ENCODE measurements around the gene PCSK2.

PCSK2 gene

GRCh38 chr20:17453592-17453991 lies 226.8 kb downstream of the PCSK2 start:
- DNase-seq, result no peak

- no peak for DNase-seq
Measured at GRCh38 chr20:17456279-17456678, 229.4 kb downstream of the PCSK2 start.

GRCh38 chr20:17457079-17457478 lies 230.2 kb downstream of the PCSK2 start:
- no peak for DNase-seq

GRCh38 chr20:17457588-17458190 lies 230.8 kb downstream of the PCSK2 start:
- DNase-seq, result no peak

- no peak for DNase-seq
Measured at GRCh38 chr20:17460119-17460518, 233.3 kb downstream of the PCSK2 start.

- DNase-seq, result no peak
Measured at GRCh38 chr20:17461941-17462340, 235.1 kb downstream of the PCSK2 start.

GRCh38 chr20:17463711-17464110 lies 236.9 kb downstream of the PCSK2 start:
- DNase-seq, result no peak

GRCh38 chr20:17465236-17465635 lies 238.4 kb downstream of the PCSK2 start:
- DNase-seq, result no peak

- no peak for DNase-seq
Measured at GRCh38 chr20:17466641-17467040, 239.8 kb downstream of the PCSK2 start.

GRCh38 chr20:17467120-17467655 lies 240.3 kb downstream of the PCSK2 start:
- no peak for DNase-seq

- DNase-seq, result no peak
Measured at GRCh38 chr20:17468073-17468840, 241.4 kb downstream of the PCSK2 start.

- DNase-seq, result no peak
Measured at GRCh38 chr20:17469246-17470030, 242.6 kb downstream of the PCSK2 start.

GRCh38 chr20:17470521-17470920 lies 243.7 kb downstream of the PCSK2 start:
- no peak for DNase-seq

- no peak for DNase-seq
Measured at GRCh38 chr20:17470973-17471372, 244.1 kb downstream of the PCSK2 start.

GRCh38 chr20:17471606-17472187 lies 244.9 kb downstream of the PCSK2 start:
- no peak for DNase-seq

- DNase-seq, result no peak
Measured at GRCh38 chr20:17473659-17474058, 246.8 kb downstream of the PCSK2 start.

GRCh38 chr20:17479063-17479657 lies 252.3 kb downstream of the PCSK2 start:
- no peak for DNase-seq

GRCh38 chr20:17480696-17481095 lies 253.9 kb downstream of the PCSK2 start:
- no peak for DNase-seq

GRCh38 chr20:17481661-17482060 lies 254.8 kb downstream of the PCSK2 start:
- no peak for DNase-seq

GRCh38 chr20:17482536-17482935 lies 255.7 kb downstream of the PCSK2 start:
- no peak for DNase-seq

- no peak for DNase-seq
Measured at GRCh38 chr20:17485017-17485416, 258.2 kb downstream of the PCSK2 start.

GRCh38 chr20:17488916-17489600 lies 262.2 kb downstream of the PCSK2 start:
- DNase-seq, result no peak

All from CD4-positive, alpha-beta T cell treated with Interleukin-4 for 4 hours (primary cell).